Measurements from ENCODE around the gene MBNL2.

The MBNL2 gene

GRCh38 chr13:97275776-97276501, 53.8 kb downstream of the MBNL2 start:
- no peak for DNase-seq

GRCh38 chr13:97276862-97277269, 54.7 kb downstream of the MBNL2 start:
- DNase-seq: no peak

GRCh38 chr13:97278435-97279411, 56.6 kb downstream of the MBNL2 start:
- no peak for DNase-seq

GRCh38 chr13:97279913-97280312, 57.8 kb downstream of the MBNL2 start:
- DNase-seq: no peak

GRCh38 chr13:97280478-97280877, 58.3 kb downstream of the MBNL2 start:
- no peak for DNase-seq

- DNase-seq: no peak
Observed at GRCh38 chr13:97281028-97281427, 58.9 kb downstream of the MBNL2 start.

- DNase-seq: no peak
Observed at GRCh38 chr13:97282705-97283104, 60.6 kb downstream of the MBNL2 start.

- no peak for DNase-seq
Observed at GRCh38 chr13:97283888-97284287, 61.8 kb downstream of the MBNL2 start.

- no peak for DNase-seq
Observed at GRCh38 chr13:97284558-97284957, 62.4 kb downstream of the MBNL2 start.

- DNase-seq: no peak
Observed at GRCh38 chr13:97285221-97285955, 63.3 kb downstream of the MBNL2 start.

- no peak for DNase-seq
Observed at GRCh38 chr13:97286317-97287046, 64.3 kb downstream of the MBNL2 start.

GRCh38 chr13:97287047-97287383, 64.9 kb downstream of the MBNL2 start:
- no peak for DNase-seq

- no peak for DNase-seq
Observed at GRCh38 chr13:97288486-97288900, 66.4 kb downstream of the MBNL2 start.

- DNase-seq: no peak
Observed at GRCh38 chr13:97289514-97290298, 67.6 kb downstream of the MBNL2 start.

- no peak for DNase-seq
Observed at GRCh38 chr13:97295283-97296182, 73.4 kb downstream of the MBNL2 start.

GRCh38 chr13:97296740-97297139, 74.6 kb downstream of the MBNL2 start:
- no peak for DNase-seq

GRCh38 chr13:97298816-97299215, 76.7 kb downstream of the MBNL2 start:
- no peak for DNase-seq

- no peak for DNase-seq
Observed at GRCh38 chr13:97300871-97301270, 78.7 kb downstream of the MBNL2 start.

GRCh38 chr13:97301382-97302095, 79.4 kb downstream of the MBNL2 start:
- DNase-seq: no peak

GRCh38 chr13:97302611-97303010, 80.5 kb downstream of the MBNL2 start:
- no peak for DNase-seq

Measured in activated T-cell treated with anti-CD3 and anti-CD28 coated beads for 4 hours (primary cell).